GM19025 (cell line): Measurements from ENCODE around the gene TUBG1.

Source experiments
- ATAC-seq: cut with Tn5 transposase; IDR thresholded peaks from one replicate; pipeline ENCODE4 v1.9.1; 2021; ENCODE audit warnings: mild to moderate bottlenecking, low read depth, moderate library complexity; ENCODE audit not compliant: unreplicated experiment

Gene TUBG1

DNA sequence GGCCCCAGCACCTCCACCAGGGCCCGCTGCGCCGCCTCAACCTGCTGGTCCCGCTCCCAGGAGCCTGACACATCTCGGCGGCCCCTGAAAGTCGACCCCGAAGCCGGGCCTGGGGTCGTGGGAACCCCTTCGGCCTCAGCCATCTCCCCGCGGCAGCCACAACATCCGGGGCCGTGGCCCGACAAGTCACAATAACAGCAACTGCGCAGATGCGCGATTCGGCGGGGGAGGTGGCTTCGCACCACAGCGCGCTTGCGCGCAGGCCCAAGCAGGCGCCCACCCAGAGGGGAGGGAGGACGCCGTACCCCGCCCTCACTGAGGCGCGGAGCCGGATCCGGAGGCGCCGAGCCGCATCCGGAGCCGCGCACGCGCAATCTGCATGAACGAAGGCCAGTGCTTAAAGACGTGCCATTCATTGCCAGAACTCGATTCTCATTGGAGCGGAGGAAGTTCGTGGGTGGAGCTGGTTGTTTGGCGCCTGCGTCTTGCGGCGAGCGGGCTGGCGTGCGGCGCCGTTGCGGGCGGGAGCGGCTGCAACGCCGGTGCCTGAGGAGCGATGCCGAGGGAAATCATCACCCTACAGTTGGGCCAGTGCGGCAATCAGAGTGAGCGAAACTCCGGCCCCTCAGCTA is at the start of gene TUBG1, which contains the start of gene RETREG3:
Gene TUBG1 (plus strand): TSS at position 502 of the 632 bp plus-strand sequence. CDS start 55 bp downstream, at position 557.
Gene RETREG3 (minus strand): TSS at position 193 of the 632 bp plus-strand sequence. CDS start 50 bp downstream, at position 143.
- ATAC-seq, result peak; percentile 89

DNA sequence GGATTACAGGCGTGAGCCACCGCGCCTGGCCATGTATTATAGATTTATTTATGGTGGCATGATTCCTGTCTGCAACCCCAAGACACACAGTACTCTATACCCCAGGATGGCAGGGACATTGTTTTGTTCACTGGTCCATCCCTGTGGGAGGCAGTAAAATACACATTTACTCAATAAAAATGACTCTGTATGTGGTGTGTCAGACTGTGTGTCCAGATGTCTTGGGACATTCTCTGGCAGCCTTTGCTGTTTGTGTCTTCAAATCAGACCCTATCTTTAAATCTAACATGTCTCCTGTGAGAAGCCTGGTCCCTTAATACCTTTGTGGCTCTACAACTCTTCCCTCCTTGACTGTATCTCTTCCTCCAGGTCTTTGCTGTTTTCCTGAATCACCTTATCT is 49.2 kb upstream of the TUBG1 start:
- ATAC-seq, result no peak

DNA sequence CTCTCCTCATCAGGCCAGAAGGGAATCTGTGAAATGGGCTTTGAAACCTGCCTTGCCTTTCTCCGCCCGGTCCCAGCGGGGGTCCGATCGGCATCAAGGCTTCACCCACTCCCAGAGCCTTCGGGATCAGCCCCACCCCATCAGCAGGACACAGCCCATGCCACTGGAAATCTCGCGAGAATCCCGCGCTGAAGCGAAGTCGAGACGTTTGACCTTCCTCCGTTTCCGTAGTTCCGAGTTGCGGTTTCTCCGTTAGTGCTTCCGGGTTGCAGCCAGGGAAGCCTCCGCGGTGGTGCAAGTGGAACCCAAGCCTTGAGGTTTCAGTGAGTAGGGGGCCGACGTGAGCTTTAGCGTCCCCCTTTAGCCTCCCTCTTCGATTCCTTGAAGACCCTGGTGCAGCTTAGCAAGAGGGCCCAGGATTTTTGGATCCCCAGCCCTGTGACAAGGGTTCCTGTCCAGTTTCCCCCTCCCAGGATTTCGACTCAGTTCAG is 47.5 kb upstream of the TUBG1 start, which contains the start of gene COASY:
Gene COASY (plus strand): TSS at position 252 of the 491 bp plus-strand sequence. CDS start 475 bp downstream, outside the sequence.
- no peak for ATAC-seq

DNA sequence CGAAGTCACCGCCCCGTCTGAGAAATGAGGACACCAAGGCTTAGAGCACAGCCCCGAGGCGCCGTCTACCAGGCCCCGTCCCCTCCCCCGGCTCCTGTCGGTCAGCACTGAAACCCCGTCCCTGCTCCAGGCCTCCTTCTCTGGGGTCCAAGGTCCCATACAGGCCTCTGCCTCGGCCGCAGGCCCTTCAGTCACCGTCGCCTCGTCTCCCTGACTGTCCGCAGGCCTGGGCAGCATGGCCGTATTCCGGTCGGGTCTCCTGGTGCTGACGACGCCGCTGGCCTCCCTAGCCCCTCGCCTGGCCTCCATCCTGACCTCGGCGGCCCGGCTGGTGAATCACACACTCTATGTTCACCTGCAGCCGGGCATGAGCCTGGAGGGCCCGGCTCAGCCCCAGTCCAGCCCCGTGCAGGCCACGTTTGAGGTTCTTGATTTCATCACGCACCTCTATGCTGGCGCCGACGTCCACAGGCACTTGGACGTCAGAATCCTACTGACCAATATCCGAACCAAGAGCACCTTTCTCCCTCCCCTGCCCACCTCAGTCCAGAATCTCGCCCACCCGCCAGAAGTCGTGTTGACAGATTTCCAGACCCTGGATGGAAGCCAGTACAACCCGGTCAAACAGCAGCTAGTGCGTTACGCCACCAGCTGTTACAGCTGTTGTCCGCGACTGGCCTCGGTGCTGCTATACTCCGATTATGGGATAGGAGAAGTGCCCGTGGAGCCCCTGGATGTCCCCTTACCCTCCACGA is 46.9 kb upstream of the TUBG1 start:
- no peak for ATAC-seq

DNA sequence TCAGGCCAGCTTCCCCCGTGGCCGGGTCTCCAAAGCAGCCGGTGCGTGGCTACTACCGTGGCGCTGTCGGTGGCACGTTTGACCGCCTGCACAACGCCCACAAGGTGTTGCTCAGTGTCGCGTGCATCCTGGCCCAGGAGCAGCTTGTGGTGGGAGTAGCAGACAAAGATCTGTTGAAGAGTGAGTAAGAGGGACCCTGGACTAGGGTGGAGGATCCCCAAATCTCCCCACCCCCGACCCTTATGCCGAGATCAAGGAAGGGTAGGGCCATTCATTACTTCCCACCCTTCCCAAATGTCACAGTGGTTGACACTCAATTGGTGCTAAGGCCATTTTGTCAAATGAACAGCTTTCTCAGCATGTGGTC is 46.4 kb upstream of the TUBG1 start:
- no peak for ATAC-seq

DNA sequence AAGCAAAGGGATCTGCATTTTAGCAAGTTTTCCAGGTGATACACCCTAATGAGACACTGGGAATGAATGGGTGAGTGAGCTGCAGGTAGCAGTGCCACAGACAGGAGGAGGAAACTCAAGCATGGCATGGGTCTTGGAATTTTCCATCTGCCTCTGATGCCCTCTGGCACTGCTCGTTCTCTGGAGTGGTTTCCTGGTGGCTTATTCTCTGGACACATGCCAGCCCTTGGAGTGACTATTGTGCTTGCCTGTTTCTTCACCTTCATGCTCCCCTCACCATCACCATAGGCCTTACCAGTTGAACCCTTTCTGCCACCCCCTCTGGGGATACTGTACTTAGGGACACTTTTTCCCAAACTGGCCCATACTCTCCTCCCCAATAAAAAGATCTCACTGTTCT is 45.9 kb upstream of the TUBG1 start:
- no peak for ATAC-seq

DNA sequence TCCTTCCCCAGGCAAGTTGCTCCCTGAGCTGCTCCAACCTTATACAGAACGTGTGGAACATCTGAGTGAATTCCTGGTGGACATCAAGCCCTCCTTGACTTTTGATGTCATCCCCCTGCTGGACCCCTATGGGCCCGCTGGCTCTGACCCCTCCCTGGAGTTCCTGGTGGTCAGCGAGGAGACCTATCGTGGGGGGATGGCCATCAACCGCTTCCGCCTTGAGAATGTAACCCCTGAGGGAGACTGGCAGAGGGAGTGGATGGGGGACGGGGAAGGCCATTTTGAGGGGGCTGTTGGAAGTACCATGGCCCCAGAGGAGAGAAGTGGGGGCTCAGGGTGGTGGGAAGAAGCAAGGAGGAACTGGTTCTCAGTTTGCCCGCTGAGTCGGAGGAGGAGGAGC is 45.5 kb upstream of the TUBG1 start:
- ATAC-seq, result no peak

DNA sequence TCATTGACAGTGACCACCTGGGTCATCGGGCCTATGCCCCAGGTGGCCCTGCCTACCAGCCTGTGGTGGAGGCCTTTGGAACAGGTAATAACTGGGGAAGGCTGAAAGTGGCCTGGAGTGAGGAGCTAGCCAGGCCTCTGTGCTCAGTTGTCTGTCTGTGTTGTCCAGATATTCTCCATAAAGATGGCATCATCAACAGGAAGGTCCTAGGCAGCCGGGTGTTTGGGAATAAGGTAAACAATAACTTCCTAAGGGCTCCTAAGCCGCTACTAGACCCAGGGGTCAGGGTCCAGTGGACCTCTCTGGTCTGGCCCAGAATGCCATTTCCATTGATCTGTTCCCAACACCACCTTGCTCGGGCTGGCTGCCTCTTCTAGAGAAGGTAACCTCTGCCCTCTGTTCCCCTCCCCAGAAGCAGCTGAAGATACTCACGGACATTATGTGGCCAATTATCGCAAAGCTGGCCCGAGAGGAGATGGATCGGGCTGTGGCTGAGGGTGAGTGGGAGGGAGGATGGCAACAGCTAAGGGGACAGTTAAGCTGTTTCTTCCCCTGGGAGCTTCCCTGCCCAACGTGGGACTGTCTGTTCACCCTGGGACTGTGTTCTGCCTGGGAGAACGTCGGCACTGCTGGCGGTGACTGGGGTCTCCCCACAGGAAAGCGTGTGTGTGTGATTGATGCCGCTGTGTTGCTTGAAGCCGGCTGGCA is 44.5 kb upstream of the TUBG1 start:
- no peak for ATAC-seq

DNA sequence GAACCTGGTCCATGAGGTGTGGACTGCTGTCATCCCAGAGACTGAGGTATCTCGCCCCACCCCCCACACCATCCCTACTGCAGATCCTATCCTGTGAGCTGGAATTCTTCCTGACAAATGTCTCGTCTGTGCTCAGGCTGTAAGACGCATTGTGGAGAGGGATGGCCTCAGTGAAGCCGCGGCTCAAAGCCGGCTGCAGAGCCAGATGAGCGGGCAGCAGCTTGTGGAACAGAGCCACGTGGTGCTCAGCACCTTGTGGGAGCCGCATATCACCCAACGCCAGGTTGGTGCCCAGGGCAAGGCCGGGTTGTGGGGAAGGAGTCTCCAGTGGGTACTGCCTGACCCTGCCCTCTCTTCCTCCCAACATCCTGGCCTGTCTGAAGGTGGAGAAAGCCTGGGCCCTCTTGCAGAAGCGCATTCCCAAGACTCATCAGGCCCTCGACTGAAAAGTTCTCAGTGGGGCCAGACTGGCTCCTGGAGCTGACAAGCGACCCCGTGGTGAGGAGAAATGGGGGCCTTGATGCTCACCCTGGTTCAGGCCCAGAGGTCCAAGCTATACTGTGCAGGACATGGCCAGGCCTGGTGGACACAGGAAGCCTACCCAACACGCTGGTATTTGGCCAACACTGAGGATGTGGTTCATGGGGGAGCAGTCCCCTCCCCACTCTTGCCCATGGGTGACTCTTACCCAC is 43.8 kb upstream of the TUBG1 start:
- ATAC-seq, result no peak

DNA sequence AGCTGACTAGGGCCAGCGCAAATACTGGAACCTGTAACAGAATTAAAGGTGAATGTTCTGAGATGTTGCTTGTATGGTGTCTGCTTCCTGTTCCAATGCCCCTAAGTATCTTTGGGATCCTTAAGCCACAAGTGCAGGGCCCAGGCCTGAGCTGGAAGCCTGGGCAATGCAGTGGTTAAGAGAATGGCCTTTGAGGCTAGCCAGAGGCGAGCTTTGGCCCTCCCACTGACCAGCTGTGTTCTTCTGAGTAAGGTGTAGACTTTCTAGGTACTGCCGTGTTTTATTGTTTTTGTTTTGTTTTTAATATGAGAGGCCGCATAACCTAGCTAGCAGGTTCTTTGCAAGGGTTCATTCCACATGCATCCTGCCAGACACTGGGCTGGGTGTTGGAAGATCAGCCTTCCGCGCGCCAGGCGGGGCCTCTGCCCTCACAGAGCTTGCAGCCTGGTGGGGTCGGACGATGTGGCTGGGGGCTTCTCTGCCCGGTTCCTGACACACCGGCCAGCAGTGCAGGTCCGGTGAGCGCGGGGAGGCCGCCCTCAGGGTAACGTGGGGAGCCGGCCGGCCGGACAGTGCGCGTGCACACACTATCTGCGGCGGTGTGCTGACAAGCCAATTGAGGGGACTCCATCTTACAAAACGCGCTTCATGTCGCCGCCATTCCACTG is 43.1 kb upstream of the TUBG1 start:
- no peak for ATAC-seq

DNA sequence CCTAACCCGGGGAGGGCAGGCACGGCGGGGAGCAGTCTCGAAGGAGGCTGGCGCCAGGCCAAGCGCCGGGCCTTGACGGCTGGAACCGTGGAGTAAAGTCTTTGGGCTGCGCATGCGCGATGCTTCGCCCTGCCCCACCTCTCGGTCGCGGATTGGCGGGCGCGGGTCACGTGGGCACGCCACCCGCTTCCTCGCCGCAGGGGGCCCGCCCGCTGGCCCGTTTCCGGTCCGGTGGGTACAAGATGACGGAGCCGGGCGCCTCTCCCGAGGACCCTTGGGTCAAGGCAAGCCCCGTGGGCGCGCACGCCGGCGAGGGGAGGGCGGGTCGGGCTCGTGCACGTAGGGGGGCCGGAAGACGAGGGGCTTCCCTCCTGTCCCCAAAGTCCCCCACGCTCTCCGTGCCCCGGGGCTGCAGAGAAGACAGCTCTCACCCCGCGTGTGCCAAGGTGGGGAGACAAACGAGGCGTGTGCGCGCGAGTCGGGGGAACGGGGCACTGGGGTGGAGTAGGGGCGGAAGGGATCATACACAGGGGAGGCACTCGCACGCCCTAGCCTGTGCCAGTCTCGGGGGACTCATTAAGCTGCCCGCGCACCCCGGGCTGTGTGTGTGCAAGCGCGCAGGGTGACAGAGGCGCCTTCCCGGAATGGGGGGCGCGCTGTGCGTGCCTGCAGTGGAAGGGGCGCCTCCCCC is 42.5 kb upstream of the TUBG1 start, which contains the start of gene MLX:
Gene MLX (plus strand): TSS at position 218 of the 691 bp plus-strand sequence. CDS start 25 bp downstream, at position 243.
- peak; percentile 68 for ATAC-seq

DNA sequence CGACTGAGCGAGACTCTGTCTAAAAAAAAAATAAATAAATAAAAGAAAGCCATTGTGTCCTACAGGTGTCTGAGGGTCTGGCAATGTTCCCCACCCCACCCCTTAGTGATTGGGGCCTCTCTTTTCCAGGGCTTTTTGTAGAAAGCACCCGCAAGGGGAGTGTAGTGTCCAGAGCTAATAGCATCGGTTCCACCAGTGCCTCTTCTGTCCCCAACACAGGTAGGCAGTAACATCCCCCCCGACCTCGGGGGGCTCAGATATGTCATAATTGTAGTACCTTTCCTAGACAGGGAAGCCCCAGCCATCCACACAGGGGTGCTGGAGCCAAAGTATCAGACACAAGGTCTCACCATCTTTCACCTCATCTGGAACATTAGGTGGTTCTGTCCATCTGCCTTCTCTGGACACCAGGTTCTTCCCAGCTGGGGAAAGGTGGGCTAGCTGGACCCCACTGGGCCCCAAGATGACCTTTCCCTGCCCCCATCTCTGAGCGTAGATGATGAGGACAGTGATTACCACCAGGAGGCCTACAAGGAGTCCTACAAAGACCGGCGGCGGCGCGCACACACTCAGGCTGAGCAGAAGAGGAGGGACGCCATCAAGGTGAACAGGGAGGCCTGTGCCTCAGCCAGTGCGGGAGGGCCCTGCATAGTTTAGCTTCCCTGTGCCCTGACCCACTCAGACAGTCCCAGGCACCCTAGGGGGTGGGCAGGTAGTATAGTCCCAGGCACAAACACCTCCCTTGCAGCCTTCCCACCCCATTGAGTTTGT is 41.0 kb upstream of the TUBG1 start:
- ATAC-seq, result no peak

DNA sequence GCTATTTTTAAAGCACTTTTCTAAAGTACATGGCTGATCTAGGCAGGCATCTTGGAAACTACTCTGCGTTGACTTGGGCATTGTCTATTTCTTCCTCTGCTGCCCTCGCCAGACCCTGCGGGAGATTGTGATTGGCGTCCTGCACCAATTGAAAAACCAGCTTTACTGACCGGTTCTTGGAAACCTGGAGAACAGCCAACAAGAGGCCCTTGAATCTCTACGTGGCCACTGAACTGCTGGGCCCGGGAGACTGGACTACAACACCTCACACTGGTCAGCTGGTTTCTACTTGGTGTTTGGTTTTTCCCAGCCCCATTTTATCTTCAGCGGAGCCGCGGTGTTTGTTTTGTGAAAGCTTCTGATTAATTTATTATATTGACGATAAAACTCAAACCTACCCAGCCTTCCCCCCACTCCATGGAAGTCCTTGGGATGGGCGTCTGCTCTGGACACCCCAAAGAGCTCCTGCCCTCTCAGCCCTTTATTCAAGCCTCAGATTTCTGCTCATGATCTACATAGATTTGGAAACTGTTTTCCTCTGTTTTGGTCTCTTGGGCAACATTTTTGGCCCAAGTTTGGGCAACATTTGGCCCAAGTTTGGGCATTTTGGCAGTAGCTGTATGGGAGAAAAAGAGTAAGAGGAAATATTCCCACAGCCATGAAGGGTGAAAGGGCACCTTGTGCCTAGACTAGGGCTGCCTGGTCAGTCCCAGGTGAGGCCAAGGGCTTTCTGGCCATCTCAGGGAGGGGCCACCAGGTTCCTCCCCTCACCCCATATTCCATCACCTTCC is 37.9 kb upstream of the TUBG1 start:
- no peak for ATAC-seq

DNA sequence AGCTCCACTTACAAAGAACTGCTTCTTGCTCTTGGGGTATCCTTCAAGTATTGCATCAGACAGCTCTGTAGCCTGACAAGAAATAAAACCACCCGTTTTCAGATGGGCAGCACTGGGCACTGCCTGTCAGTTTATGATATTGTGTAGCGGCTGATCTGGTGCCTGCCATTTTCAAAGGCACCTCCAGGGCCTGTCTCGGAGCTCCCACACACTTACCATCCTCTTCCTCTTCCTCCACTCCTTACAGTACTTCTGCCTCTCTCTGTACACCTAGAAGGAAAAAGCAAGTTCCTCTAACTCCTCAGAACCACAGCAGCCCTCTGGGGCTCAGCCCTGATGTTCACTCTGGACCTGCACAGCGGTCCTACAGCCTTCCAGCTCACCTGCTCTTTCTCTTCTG is 36.4 kb upstream of the TUBG1 start:
- ATAC-seq, result no peak

DNA sequence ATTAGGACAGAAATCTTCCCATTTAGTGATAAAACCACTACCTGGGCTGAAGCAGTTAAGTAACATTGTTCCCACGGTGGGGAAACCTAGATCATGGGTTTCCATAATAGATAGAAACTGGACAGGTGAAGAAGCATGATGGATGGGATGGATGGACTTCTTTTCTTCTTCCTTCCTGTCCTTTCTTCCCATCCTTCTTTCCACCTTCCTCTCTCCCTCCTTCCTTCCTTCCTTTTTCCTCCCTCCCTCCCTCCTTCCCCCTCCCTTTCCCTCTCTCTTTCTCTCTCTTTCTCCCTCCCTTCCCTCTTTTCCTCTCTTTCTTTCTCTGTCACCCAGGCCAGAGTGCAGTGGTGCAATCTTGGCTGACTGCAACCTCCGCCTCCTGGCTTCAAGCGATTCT is 35.0 kb upstream of the TUBG1 start:
- no peak for ATAC-seq

DNA sequence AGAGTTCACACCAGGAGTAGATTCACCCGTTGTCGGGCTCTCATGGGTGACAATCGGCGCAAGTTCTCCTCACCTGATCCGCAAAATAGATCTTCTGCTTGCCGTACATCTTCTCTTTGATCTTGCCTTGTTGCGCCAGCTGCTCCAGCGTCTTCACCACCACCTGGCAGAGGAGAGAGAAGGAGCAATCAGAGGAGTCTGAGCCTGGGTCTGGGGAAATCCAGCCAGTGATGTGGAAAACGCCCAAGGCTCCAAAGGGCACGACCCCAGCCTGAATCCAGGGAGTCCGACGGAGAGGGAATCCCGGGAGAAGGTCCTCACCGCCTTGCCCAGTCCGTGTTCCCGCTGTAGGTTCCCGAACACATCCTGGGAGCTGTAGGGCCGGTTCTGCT is 32.3 kb upstream of the TUBG1 start:
- ATAC-seq, result no peak

DNA sequence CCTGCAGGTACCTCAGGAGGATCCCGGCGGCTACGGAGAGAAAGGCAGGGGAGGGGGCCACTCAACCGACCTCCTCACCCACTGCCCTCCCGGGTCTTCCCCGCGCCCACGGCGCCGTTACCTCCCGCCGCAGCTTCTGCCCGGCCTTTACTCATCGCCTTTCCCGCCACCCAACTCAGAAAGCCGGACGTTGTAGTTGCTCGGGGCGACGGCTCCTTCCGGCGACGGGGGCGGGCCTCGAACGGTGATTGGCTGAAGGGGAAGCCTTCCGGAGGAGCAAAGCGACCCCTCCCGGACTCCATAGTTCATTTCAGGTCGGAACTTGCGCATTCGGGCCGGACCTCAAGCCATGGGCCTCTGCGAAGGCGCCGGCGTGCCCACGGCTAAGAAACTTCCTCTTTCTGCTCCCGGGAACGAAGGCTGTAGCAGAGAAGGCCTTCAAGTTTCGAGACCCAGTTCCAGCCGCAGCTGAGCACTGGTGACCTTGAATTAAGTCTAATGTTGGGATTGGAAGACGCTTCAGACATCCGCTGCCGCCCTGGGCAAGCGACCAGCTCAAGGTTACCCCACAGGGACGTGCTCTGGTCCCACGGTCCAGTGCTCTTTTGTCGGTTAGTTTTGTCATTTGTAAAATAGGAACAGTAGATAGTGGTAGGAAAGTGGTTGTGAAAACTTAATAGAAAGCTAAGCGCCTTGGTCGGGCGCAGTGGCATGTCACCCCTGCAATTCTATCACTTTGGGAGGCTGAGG is 31.8 kb upstream of the TUBG1 start, which contains the start of gene PSMC3IP:
Gene PSMC3IP (minus strand): TSS at position 198 of the 750 bp plus-strand sequence. CDS start 43 bp downstream, at position 155.
- peak; percentile 52 for ATAC-seq
